HEK293T (cell line): ENCODE data around the gene GRM7.

Source experiments
- CTCF ChIA-PET: fragments of 350-600 bp; formaldehyde crosslinking; extraction: SDS; loops from one replicate; lab custom pipeline; 2021; ENCODE audit warnings: antibody characterized with exemption, inconsistent platforms; lab: Yijun Ruan, JAX
- POLR2A ChIA-PET: fragments of 350-600 bp; formaldehyde crosslinking; extraction: SDS; loops from one replicate; lab custom pipeline; 2020; ENCODE audit warnings: antibody characterized with exemption, inconsistent platforms; lab: Yijun Ruan, JAX
- DNase-seq: peaks from one replicate; pipeline ENCODE4 v3.0.0; 2012; ENCODE audit warnings: mixed read lengths; ENCODE audit errors: extremely low spot score
- ARNT ChIP-seq: fragments of 450-650 bp; IDR thresholded peaks from 2 replicates; pipeline ENCODE4 v1.6.1; 2017; ENCODE audit warnings: mild to moderate bottlenecking
- BHLHE40 ChIP-seq: fragments of 450-650 bp; IDR thresholded peaks from 2 replicates; pipeline ENCODE4 v1.6.1; 2016; ENCODE audit warnings: mild to moderate bottlenecking, moderate library complexity, borderline replicate concordance
- CTBP1 ChIP-seq: fragments of 450-650 bp; IDR thresholded peaks from 2 replicates; pipeline ENCODE4 v1.6.1; 2016; ENCODE audit warnings: borderline replicate concordance
- ELF4 ChIP-seq: fragments of 450-650 bp; IDR thresholded peaks from 2 replicates; pipeline ENCODE4 v1.6.1; 2017; ENCODE audit warnings: antibody characterized with exemption
- FOXA1 ChIP-seq: fragments of 450-650 bp; IDR thresholded peaks from 2 replicates; pipeline ENCODE4 v1.6.1; 2016; ENCODE audit warnings: mild to moderate bottlenecking
- FOXK2 ChIP-seq: fragments of 450-650 bp; IDR thresholded peaks from 2 replicates; pipeline ENCODE4 v1.6.1; 2016; ENCODE audit warnings: mild to moderate bottlenecking
- FOXM1 ChIP-seq: fragments of 450-650 bp; IDR thresholded peaks from 2 replicates; pipeline ENCODE4 v1.6.1; 2017; ENCODE audit warnings: mild to moderate bottlenecking, borderline replicate concordance
- HDGF ChIP-seq: fragments of 450-650 bp; IDR thresholded peaks from 2 replicates; pipeline ENCODE4 v1.6.1; 2017; ENCODE audit warnings: antibody characterized with exemption, borderline replicate concordance
- L3MBTL2 ChIP-seq: fragments of 450-650 bp; conservative IDR thresholded peaks from 2 replicates; pipeline ENCODE4 v1.6.1; 2016; ENCODE audit warnings: mild to moderate bottlenecking
- LEF1 ChIP-seq: fragments of 450-650 bp; IDR thresholded peaks from 2 replicates; pipeline ENCODE4 v1.6.1; 2017; ENCODE audit warnings: mild to moderate bottlenecking, borderline replicate concordance
- NFRKB ChIP-seq: fragments of 450-650 bp; IDR thresholded peaks from 2 replicates; pipeline ENCODE4 v1.6.1; 2016; ENCODE audit warnings: mild to moderate bottlenecking, moderate library complexity
- PKNOX1 ChIP-seq: fragments of 450-650 bp; IDR thresholded peaks from 2 replicates; pipeline ENCODE4 v1.6.1; 2016
- SP1 ChIP-seq: fragments of 450-650 bp; IDR thresholded peaks from 2 replicates; pipeline ENCODE4 v1.6.1; 2017
- SUZ12 ChIP-seq: fragments of 450-650 bp; IDR thresholded peaks from 2 replicates; pipeline ENCODE4 v1.6.1; 2016; ENCODE audit warnings: mild to moderate bottlenecking
- TARDBP ChIP-seq: fragments of 450-650 bp; IDR thresholded peaks from 2 replicates; pipeline ENCODE4 v1.6.1; 2016
- ZNF384 ChIP-seq: fragments of 450-650 bp; IDR thresholded peaks from 2 replicates; pipeline ENCODE4 v1.6.1; 2016

The GRM7 gene

GRCh38 chr3:7207125-7207524 is 346.2 kb downstream of the GRM7 start:
- no peak for TF ChIP-seq CTBP1
- CTCF ChIA-PET: no interaction called here
- no peak for DNase-seq
- POLR2A ChIA-PET: no interaction called here

GRCh38 chr3:7207928-7208327 is 347.0 kb downstream of the GRM7 start:
- TF ChIP-seq CTBP1 (no peak), FOXA1 (no peak), ARNT (no peak), ZNF384 (no peak)
- CTCF ChIA-PET: no interaction called here
- no peak for DNase-seq
- POLR2A ChIA-PET: no interaction called here

- POLR2A ChIA-PET: no interaction called here
- CTCF ChIA-PET: no interaction called here
Measured at GRCh38 chr3:7209098-7209497, 348.2 kb downstream of the GRM7 start.

GRCh38 chr3:7211740-7212139 is 350.8 kb downstream of the GRM7 start:
- POLR2A ChIA-PET: no interaction called here
- no peak for DNase-seq
- no peak for TF ChIP-seq HDGF
- TF ChIP-seq CTBP1: no peak
- no peak for TF ChIP-seq BHLHE40
- TF ChIP-seq SP1: no peak
- TF ChIP-seq SUZ12: no peak
- TF ChIP-seq L3MBTL2: no peak
- TF ChIP-seq NFRKB: no peak
- TF ChIP-seq PKNOX1: no peak
- TF ChIP-seq ARNT: no peak
- TF ChIP-seq FOXM1: no peak
- no peak for TF ChIP-seq LEF1
- no peak for TF ChIP-seq TARDBP
- TF ChIP-seq FOXK2: no peak
- no peak for TF ChIP-seq ZNF384
- TF ChIP-seq FOXA1: no peak
- no peak for TF ChIP-seq ELF4
- CTCF ChIA-PET: interaction anchor here (0.7 kb wide), 1 partner anchor 319 kb away, joined by 4 read pairs; no protein-coding TSS in a partner anchor

More at GRCh38 chr3:7209098-7209497, 348.2 kb downstream of the GRM7 start:
- DNase-seq: no peak
- TF ChIP-seq CTBP1 (no peak), ELF4 (no peak), BHLHE40 (no peak), ZNF384 (no peak), NFRKB (no peak), HDGF (no peak), L3MBTL2 (no peak), ARNT (no peak), FOXM1 (no peak)

- DNase-seq: no peak
- POLR2A ChIA-PET: no interaction called here
- TF ChIP-seq ZNF384 (no peak), ELF4 (no peak), TARDBP (no peak), FOXK2 (no peak), ARNT (no peak), LEF1 (no peak), FOXM1 (no peak), NFRKB (no peak), L3MBTL2 (no peak), PKNOX1 (no peak), FOXA1 (no peak), SUZ12 (no peak), BHLHE40 (no peak), SP1 (no peak), CTBP1 (no peak), HDGF (no peak)
- CTCF ChIA-PET: no interaction called here
Measured at GRCh38 chr3:7215706-7216105, 354.8 kb downstream of the GRM7 start.

- POLR2A ChIA-PET: no interaction called here
- CTCF ChIA-PET: no interaction called here
- TF ChIP-seq FOXK2 (no peak), LEF1 (no peak), SP1 (no peak), FOXA1 (no peak), SUZ12 (no peak), BHLHE40 (no peak), ZNF384 (no peak), FOXM1 (no peak), HDGF (no peak), PKNOX1 (no peak), NFRKB (no peak), CTBP1 (no peak), ARNT (no peak), L3MBTL2 (no peak), TARDBP (no peak), ELF4 (no peak)
- no peak for DNase-seq
Measured at GRCh38 chr3:7226393-7226792, 365.5 kb downstream of the GRM7 start.
